Measurements from ENCODE around the gene RADIL.

The RADIL gene

DNA sequence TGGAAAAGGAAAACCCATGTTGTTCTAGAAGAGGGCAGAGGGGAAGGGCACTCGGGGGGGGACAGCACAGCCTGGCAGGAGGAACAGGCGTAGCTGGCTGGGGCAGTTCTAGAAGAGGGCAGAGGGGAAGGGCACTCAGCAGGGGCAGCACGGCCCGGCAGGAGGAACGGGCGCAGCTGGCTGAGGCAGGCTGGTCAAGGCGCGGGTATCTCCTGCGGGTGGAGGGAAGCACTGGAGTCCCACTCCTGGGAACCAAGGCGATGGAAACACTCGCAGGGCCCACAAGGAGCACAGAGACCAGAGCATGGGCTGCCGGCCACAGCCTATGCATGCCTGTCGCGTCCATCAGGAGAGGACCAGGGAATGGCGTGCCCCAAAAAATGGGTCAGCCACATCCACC, 58.4 kb downstream of the RADIL start:
- DNase-seq, result no peak

DNA sequence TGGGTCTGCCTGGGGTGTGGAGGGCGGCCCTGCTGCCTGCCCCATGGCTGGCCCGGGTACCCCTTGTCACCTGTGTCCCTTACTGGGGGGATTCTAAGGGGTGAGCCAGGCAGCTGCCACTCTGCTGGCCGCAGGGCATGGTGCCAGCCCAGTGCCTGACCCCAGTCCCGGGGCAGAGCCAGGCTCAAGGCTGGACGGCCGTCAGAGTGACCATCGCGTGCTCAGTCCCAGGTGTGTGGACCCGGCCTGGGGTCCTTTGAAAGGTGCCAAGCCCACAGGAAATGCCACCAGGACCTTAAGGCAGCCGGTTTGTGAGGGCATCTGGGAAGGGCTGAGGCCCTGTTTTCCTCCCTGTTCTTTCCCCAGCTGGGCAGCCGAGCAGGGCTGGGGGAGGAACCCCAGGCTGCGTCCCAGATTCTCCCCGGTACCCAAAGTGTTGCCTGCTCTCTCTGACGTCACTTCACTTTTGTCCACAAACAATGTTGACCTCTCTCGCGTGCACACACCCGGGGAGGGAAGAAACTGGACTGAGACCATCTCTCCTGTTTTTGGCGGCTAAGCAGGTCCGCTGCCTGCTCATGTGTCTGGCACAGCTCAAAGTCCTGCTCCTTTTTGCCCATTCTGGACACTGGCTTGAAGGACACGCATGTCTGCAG, 59.3 kb downstream of the RADIL start:
- DNase-seq, result no peak

DNA sequence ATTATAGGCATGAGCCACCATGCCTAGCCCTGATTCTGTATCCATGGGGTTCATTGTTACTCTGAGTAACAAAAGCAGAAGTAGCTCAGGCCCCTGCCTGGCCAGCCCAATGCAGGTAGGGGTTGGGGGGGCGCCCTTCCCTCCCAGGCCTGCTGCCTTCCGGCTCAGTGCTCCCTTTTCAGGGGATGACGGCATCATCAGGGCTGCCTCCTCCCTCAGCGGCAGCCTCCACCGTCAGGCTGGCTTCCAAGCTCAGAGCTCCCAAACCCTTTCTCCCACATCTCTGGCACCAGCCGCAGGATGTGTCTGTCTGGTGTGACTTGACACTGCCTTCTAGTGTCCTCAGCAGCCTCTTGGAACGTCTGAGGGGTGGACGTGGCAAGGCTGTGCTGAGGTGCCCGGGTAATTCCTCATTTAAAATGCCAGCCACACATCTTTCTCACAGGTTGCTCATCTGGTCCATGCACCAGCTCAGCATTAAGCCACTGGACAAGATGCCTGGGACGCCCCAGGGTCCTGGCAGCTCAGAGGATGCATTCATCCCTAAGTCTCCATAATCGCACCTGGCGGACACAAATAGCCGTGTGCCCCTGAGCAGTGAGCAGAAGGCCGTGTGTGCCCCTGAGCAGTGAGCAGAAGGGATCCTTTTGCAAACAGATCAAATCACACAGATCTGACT, 59.9 kb downstream of the RADIL start:
- no peak for DNase-seq

DNA sequence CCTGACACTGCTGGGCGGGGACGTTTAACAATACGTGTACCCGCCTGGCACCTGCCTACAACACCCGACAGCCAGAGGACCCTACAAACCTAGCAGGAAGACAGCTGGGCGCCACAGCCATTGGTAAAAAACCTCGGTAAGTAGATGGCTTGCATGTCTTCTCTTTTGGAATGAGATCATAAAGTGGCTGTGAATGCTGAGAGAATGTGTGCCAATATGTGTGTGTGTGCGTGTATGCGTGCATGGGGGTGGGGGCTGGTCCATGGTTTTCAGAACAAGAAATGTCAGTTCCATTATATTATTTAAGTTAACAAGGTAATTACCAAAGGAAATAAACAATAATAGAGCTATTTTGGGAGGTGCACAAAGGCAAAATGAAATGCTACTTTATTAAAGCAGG, 60.8 kb downstream of the RADIL start:
- no peak for DNase-seq

DNA sequence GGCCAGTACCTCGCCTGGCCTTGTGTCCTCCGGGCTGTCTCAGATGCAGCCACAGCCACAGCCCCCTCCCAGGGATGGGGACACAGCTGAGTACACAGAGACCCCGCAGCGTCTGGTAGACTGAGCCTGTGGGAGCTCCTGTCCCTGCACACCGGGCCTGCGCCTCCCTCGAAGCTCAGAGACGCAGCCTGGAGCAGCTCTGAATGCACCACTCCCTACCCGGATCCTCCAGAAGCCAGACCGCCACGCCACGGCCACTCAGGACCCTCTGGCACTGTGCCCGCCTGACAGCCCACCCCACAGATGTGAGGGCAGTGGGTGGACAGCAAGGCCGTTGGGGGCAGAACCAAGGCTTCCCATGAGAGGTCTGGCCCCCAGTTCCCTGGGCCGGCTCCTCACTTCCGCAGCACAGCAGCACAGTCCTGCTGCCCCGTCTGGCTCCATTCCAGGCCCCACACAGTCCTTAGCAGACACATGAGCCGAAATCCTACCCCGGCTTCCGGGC, 62.5 kb downstream of the RADIL start:
- DNase-seq, result no peak

DNA sequence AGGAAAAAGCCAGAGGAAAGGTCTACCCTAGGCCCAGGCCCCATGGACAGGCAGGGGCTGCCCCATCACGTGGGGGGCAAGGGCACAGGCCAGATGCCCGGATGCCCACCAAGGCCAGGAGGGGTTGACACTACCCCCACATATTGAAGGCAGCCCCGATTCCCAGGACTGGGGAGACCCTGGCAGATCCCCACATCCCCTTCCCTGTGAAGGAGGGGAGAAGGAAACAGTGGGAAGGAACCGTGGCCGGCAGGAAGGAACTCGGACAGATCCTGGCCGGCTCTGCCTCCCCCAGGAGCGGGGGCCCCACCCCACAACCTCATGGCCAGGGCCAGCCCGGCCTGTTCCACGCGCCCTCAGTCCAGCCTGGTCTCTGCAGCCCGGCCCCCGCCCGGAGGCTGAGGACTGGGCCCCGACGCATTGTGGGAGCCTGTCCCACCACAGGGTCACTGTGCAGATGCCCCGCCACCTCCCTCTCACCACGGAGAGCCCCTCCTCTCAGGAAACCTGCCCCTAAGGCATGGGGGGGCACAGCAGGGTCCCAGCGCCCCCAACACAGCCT, 63.0 kb downstream of the RADIL start:
- DNase-seq, result no peak

DNA sequence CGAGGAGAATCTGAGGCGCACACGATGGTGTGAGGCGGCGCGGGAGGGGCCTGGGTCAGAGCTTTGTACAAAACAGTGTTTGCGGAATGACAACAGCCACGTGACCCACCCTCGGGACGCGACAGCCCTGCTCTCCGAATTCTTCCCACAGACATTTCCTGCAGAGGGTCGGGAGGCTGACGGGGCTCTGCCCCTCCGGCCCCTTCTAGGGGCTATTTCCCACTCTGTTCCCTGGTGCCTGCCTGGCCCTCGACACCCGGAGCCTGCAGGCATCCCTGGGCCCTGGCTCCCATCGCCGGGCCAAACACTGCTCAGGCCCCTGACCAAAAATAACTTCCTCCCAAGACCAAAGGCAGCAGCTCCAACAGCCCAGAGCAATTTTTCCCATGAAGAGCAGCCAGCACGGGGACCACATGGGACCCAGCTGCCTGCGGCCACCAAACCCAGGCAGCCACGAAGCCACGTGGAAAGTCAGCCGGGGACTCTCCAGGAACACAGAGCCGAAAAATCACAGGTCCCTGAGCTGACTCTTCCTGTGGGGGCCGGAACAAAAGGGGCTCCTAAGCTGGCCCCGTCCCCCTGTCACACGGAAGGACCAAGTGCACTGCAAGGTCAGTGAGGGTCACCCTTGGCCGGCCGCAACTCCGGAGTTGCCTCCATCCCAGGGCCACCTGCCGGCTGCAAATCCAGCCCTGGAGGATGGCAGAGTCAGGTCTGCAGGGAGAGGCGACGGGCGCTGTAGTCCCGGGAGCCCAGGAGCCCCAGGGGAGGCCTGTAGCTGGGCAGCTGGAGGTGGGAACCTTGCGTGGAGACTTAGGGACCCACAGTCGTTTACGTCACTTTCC, 63.7 kb downstream of the RADIL start:
- no peak for DNase-seq

DNA sequence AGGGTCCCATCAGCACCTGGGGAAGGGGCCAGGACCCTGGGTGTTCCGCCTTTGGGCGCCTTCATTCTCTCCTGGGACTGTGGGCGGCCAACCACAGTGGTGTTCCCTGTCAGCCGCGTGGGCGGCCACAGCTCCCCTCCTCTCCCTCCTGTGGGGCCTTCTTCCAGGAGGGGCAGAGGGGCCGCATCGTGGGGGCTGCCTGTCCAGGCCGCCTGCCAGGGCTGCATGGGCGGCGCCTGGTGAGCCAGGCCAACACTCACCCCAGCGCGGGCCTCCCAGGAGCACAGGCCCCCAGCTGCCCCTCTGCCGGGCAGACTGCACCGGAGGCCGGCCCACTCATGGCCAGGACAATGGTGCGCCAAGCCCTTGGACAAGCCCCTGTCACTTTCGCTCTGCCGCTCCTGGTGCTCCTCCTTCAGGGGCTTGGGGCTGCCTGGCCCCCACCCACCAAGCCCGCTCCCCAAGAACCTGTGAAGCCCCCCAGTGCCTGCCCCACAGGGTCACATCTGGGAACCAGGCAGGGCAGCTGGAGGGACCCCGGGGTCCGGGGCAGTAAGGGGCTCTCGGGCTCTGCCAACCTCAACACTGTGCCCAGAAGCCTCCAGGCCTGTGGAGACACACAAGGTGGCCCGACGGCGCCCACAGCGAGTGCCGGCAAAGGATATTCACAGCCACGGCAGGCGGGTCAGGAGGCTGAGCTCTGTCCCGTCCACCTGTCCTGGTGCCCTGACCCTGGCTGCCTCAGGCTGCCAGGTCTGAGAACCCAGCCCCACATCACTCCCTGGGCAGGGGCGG, 65.3 kb downstream of the RADIL start:
- no peak for DNase-seq

DNA sequence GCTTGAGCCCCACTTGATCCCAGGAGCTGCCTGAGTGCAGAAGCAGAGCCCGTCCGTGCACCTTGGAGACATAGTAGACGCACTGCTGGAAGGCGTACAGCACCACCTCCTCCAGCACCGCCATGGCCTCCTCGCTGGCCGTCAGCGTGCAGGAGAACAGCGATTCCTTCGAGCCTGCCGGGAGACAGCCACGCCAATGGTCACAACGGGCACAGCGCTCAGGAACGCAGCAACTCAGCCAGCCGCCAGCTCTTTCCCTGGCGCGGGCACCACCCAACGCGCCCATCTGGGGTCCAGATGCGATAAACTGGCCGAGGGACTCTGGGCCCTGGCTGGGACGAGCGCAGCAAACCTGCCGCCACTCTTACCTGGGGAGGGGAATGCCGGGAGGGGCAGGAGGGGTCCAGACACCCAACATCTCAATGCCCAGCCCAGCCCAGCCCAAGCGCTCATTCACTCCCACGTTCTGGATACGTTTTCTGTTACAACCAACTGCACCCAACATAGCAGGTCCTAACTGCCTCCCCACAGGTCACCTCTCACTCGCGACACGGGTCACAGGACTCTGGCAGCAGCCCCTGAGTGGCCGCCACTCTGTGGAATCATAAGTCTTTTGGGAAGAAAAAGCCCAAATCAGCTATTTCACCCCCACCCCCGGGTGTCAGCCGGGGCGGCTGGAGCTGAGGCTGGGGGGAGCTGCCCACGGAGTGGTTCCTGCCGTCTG, 66.2 kb downstream of the RADIL start:
- DNase-seq, result no peak

DNA sequence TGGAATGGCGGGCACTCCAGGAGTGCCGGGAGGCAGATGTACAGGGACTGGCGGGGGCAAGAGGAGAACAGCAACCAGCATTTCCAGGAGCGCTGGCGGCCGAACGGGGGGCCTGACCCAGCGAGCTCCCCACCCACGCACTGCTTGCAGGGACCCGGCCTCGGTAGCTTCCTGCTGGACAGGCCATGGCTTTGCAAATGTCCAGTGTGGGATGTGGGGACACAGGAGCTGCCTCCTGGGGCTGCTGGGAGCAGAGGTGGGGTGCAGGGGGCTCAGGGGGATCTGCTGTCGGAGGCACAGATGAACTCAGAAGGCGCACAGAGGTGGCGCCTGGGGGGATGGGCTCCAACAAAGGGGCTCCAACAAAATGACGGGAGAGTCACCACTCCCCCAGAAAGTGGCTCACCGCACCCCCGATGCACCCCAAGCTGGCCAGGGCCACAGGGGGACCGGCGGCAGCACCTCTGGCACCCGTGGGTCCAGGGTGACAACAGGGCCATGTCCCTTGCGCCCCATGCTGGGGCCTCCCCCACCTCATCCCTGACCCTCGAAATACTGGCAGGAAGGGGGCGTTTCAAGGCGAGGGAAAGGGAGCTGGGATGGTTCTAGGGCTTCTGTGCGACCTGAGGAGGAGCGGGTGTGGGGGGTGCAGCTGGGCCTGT, 67.0 kb downstream of the RADIL start:
- no peak for DNase-seq

DNA sequence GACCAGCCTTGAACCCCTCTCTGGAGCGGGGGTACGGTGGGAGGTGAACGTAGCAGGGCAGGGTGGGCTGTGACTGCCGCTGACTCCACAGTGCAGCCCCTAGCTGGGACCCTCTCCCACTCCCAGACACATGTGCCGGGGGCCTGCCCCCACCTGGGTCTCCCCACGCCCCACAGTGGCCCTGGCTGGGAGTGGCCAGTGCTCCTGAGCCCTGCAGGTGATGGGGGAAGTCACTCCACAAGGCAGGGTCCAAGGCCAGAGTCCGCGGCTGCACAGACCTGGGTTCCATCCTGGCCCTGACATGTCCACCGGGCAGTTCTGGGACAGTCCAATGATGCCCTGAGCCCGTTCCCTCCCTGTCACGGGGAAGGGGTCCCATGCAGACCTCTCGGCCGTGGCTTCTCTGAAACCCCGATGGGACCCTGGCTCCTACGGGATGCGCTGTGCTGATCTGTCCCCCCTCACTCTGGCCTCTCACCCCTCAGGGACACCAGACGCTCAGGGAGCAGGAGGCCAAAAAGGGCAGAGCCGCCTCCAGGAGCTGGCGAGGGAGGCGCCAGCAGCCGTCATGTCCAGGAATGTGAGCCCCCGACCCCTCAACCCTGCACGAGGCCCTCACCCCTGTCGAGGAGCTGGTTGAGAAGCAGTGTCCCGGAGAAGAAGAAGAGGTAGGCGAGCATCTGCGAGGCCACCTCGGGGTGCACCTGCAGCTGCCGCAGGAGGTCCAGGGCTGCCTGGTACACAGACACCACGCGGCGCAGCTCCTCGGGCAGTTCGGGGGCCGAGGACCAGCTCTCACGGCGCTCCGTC, 67.7 kb downstream of the RADIL start:
- DNase-seq, result no peak

DNA sequence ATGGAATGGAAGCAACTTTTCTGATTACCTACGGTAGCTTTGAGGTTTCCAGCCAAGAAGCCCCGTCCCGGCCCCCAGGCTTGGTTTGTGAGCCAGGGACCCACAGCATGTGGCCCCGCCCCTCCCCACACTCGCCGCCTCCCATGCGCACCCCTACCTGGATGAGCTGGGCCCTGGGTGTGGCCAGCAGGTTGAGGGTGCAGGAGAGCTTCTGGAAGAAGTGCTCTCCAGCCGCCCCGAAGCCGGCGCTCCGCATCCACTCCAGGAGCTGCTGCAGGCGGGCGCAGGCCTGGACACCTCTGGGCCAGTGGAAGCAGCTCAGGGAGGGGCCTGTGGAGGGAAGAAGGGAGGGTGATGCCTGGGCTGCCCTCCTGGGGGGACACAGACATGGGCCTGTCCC, 68.4 kb downstream of the RADIL start:
- DNase-seq, result no peak

DNA sequence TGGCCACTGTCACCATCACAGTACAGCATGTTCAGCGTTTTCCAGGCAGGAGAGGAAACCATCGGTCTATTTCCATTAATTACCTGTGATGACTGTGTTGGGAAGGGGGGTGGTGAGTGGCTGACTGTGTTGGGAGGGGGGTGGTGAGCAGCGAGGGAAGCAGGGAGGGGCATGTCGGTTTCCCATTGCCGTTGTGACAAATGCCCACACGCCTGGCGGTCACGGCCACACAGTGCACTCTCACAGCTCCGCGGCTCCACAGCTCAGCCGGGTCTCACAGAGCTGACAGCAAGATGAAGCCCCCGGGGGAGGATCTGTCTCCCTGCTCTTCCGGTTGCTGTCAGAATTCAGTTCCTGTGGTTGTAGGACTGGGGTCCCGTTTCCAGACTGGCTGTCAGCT, 69.1 kb downstream of the RADIL start:
- no peak for DNase-seq

DNA sequence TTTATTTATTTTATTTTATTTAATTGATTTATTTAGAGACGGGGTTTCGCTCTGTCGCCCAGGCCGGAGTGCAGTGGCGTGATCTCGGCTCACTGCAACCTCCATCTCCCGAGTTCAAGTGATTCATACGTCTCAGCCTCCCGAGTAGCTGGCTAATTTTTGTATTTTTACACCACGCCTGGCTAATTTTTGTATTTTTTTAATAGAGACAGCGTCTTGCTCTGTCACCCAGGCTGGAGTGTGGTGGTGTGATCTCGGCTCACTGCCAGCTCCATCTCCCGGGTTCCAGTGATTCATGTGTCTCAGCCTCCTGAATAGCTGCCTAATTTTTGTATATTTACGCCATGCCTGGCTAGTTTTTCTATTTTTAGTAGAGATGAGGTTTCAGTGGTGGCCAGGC, 73.8 kb downstream of the RADIL start:
- DNase-seq, result no peak

DNA sequence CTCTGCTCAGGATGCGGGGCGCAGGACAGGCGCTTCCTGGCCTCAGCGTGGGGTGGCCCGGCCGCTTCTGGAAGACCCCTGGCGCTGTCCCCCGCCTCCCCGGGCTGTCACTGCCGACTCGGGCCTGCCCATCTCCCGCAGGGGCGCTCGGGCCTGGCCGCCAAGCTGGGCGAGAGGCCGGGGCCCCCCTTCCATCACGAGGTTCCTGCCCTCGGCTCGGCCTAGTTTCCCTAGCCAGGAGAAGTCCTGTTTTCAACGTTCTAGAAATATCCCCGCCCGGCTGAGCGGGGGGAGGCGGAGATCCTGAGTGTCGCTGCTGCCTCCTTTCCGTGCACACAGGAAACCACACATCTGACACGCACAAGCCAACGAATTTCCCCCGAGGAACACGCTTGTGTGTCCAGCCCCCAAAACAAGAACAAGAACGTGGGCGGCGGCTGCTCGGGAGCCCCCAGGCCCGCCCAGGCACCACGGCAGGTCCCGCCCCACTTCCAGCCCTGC, 74.4 kb downstream of the RADIL start:
- no peak for DNase-seq

DNA sequence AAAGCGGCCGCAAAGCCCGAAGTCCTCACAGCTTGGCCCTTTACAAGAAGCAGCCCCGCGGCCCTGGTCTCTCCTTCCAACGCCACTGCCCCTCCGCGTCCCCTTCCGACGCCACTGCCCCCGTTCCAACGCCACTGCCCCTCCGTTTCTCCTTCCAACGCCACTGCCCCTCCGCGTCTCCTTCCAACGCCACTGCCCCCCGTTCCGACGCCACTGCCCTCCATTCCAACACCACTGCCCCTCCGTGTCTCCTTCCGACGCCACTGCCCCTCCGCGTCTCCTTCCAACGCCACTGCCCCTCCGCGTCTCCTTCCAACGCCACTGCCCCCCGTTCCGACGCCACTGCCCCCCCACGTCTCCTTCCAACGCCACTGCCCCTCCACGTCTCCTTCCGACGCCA, 75.0 kb downstream of the RADIL start:
- DNase-seq, result no peak

DNA sequence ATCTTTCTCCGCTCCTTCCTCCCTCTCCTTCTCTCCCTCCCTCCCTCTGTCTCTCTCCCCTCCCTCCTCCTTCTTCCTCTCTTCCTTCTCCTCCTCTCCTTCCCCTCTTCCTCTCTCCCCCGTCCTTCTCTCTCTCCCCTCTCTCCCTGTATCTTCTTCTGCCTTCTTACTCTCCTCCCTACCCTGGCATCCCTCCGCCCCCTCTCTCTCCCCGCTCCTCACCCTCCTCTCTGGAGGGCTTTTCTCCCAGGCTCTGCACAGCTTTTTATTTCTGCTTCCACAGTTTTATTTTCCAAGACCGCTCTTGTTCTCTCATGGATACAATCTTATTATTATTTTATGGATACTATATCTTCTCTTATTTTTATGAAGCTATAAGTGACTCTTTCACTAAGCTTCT, 75.5 kb downstream of the RADIL start:
- DNase-seq, result no peak

DNA sequence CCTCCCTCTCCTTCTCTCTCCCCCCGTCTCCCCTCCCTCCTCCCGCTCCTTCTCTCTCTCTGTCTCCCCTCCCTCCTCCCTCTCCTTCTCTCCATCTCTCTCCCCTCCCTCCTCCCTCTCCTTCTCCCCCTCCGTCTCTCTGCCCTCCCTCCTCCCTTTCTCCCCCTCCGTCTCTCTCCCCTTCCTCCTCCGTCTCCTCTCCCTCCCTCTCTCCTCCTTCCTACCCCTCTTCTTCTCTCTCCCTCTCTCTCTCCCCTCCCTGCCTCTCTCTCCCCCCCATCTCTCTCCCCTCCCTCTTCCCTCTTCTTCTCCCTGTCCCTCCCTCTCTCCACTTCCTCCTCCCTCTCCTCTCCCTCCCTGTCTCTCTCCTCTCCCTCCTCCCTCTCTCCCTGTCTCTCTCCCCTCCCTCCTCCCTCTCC, 75.9 kb downstream of the RADIL start:
- DNase-seq, result no peak

DNA sequence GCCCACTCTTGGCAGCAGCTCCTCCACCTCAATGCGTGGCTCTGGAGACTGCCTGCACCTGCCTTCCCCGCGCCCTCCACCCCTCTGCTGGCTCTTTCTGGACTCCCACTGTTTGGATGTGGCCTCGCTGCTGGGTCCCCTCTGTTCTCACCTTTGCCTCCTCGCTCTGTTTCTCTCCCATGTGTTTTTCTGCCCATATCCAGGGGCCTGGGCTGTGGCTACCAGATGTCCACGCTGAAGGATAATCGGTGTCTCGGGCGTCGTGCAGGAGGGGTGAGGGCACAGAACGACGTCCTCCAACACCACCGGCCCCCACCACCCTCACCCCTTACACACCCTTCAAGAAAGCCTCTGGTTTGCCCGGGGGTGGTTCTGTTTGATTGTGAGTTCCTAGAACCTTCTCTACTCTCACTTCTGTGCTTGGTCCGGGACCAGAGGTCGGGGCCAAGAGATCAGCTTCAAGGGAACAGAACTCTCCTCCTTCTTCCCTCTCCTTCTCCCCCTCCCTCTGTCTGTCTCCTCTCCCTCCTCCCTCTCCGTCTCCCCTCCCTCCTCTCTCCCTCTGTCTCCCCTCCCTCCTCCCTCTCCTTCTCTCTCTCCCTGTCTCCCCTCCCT, 76.4 kb downstream of the RADIL start:
- DNase-seq, result no peak

DNA sequence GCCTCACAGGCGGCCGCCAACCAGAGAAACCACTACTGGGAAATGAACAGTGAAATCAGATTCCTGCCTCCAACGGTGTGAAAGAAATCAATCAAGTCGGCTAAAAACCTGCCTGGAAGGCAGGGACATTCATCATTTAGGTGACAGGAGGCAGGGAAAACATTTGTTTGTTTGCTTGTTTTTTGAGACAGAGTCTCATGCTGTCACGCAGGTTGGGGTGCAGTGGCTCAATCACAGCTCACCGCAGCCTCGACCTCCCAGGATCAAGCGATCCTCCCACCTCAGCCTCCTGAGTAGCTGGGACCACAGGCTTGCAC, 77.6 kb downstream of the RADIL start:
- DNase-seq, result no peak

Data from NCI-H1436 treated with DMSO at 0.1 percent for 48 hours (cell line).